GM21619 (cell line): ENCODE data around the gene FOSL1.

Source experiments
- ATAC-seq: cut with Tn5 transposase; IDR thresholded peaks from one replicate; pipeline ENCODE4 v1.9.1; 2021; ENCODE audit not compliant: unreplicated experiment

The FOSL1 gene

GRCh38 chr11:65900125-65900898 lies at the start of gene FOSL1:
TSS of gene FOSL1 (minus strand) at chr11:65900388. CDS start at chr11:65900339, 49 bp downstream.
- peak; percentile 75 for ATAC-seq

- no peak for ATAC-seq
Observed at GRCh38 chr11:65947603-65948125, 47.5 kb upstream of the FOSL1 start.

GRCh38 chr11:65947133-65947532 lies 46.9 kb upstream of the FOSL1 start:
- ATAC-seq = no peak

GRCh38 chr11:65946655-65947054 lies 46.5 kb upstream of the FOSL1 start:
- no peak for ATAC-seq

DNA sequence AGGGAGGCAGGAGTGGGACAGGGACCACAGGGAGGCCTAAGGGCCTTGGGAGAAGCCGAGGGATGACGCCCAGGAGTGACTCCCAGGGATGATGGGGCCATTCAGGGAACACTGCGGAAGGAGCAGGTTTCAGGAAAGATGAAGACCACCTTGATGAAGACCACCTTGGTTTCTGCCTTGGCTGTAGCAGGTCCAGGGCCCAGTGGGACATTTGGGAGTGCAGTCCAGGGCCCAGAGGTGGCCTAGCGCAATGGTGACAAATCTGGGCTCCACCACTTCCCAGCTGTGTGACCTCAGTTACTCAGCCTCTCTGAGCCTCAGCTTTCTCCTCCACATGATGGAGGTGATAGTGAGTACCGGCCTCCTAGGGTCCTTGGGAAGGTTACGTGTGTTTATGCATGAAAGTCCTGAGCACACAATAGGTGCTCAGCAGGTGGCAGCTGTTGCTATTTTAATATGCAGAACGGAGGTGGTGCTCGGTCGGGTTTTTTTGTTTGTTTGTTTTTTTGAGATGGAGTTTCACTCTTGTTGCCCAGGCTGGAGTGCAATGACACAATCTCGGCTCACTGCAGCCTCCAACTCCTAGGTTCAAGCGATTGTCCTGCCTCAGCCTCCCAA lies 45.9 kb upstream of the FOSL1 start:
- no peak for ATAC-seq

DNA sequence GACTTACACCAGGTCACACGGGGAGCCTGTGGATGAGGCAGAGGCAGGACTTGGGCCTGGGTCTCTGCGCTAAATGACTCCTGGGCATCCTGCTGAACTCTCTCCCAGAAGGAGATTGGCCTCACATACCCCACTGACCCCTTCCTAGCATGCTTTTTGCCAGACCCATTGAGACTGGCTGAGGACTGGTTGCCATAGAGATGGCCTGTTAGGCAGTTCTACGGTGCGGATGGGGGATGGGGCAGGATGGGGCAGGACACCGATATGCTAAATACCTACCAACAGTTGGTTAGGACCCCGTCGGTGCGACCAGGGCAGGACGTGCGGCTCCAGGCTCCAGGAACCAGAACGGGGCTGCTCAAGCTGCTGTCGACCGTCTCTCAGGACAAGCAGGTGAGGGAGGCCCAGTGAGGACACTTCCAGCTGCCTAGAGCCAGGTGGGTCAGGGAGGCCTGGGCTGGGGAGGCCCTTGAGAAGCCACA lies 45.3 kb upstream of the FOSL1 start, which contains the start of gene TSGA10IP:
Gene TSGA10IP, plus strand, starts transcription at position 51 of the 482 bp plus-strand sequence. Its CDS starts 196 bp downstream, at position 247.
- ATAC-seq = no peak

GRCh38 chr11:65944767-65945166 lies 44.6 kb upstream of the FOSL1 start:
- no peak for ATAC-seq

DNA sequence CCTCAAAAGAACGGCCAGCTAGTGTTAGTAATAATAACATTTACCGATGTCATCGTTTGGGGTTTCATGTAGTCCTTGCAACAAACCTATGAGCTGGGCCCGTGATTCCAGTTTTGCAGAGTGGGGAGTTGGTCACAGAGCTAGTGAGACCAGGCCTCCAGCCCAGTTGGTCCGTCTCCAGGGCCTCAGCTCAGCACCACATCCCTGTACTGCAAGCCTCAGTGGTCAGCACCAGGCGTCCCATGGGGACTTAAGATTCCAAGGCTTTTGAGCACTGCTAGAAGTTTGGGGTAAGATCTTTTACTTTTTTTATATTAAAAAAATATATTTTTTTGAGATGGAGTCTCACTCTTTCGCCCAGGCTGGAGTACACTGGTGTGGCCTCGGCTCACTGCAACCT lies 44.0 kb upstream of the FOSL1 start:
- ATAC-seq = no peak

GRCh38 chr11:65942531-65942930 lies 42.3 kb upstream of the FOSL1 start:
- no peak for ATAC-seq

DNA sequence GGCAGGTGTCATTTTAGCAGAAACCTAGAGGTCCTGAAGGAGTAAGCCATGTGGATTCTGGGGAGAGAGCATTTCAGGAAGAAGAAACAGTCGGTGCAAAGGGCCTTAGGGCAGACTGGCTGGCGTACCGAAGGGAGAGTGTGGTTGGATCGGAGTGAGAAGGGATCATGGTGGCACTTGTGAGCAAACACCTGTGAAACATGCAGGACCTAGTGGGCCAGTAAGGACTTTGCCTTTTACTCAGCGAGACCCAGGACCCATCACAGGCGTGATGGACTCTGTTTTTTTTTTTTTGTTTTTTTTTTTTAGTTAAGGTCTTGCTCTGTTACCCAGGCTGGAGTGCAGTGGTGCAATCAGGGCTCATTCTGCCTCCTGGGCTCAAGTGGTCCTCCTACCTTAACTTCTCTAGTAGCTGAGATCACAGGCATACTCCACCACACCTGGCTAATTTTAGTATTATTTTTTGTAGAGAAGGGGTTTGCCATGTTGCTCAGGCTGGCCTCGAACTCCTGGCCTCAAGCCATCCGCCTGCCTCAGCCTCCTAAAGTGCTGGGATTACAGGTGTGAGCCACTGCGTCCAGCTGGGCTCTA lies 41.6 kb upstream of the FOSL1 start:
- ATAC-seq = no peak

DNA sequence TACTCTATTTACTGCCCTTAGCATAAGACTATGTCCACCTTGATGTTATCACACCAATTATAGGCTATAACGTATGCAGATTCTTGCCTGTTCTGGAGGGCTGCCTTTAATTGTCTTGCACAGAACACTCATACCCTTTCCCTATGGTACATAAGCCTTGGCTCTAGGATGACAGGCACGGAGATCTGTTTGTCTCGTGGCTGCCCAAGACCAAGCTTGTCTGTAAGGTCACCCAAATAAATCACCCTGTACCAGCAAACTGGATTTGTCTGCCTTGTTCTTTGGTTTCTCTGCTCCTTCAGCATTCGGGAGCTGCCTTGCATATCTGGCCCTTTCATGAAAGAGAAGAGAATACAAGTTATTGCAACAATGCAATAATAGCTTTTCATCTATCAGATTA lies 37.6 kb upstream of the FOSL1 start:
- no peak for ATAC-seq

DNA sequence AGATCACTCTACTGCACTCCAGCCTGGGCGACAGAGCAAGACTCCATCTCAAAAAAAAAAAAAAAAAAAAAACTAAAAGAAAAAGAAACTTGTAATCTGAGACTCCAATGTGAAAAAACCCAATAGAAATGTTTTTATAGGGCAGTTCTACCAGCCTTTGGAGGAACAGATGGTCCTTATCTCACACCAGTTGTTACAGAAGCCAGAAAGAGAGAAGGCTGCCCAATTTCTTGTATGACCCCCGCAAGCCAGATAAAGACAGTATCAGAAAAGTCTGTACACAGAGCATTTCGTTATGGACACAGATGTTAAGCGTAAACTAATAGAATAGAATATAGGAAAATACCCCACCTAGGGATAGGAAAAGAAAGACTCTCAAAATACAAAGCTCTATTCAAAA lies 33.8 kb upstream of the FOSL1 start:
- no peak for ATAC-seq

GRCh38 chr11:65932558-65932919 lies 32.4 kb upstream of the FOSL1 start:
- ATAC-seq = no peak

GRCh38 chr11:65931773-65932557 lies 31.8 kb upstream of the FOSL1 start:
- ATAC-seq = no peak

DNA sequence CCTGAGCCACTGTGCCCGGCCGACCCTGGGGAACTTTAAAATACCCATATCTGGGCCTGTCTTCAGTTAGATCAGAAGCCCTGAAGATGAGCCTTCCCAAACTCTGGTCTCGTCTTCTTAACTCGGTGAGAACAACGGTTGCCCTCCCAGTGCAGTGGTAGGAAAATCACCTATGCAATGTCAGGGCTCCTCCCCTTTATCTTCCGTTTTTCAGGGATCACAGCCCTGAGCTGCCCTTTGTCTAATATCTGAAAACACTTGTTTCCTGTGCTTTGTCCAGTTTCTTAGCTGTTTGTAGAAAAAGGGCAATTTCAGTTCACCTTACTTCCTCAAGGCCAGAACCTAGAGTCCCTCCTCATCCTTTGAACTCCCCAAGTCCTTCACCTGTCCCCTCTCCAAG lies 28.5 kb upstream of the FOSL1 start:
- no peak for ATAC-seq

GRCh38 chr11:65927904-65928397 lies 27.8 kb upstream of the FOSL1 start:
- ATAC-seq = peak; percentile 58

DNA sequence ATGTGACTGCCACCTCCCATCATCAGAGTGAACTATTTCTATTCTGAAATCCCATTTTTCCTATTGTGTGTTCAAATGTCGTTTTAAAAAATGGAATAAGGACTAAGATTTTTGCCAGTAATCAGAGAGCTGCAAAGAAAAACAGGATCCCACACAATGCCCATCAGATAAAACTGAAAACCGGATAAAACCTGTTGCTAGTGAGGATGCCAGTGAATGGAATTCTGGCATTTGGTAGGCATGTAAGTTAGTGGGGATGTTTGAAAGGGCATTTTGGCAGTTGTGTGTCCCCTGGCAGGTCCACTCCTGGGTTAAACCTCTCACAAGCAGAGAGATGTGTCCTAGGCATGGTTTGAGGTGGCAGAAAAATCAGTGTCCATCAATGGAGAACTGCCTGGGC lies 25.2 kb upstream of the FOSL1 start:
- no peak for ATAC-seq

GRCh38 chr11:65922565-65922964 lies 22.4 kb upstream of the FOSL1 start:
- no peak for ATAC-seq

- no peak for ATAC-seq
Observed at GRCh38 chr11:65921876-65922275, 21.7 kb upstream of the FOSL1 start.

- no peak for ATAC-seq
Observed at GRCh38 chr11:65921033-65921555, 20.9 kb upstream of the FOSL1 start.

DNA sequence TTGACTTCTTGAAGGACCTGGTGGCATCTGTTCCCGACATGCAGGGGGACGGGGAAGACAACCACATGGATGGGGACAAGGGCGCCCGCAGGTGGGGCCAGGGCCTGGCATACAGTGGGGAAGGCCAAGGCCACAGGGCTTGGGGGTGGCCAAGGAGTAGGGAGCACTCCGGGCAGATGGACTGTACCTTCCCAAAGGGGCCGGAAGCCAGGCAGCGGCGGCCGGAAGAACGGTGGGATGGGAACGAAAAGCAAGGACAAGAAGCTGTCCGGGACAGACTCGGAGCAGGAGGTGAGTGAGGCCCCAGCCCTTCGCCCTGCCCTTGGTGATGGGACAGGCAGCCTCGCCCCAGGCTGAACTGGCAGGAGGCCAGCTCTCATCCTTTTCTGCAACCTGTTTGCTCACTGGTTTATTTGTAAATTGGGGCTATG lies 20.2 kb upstream of the FOSL1 start:
- ATAC-seq = no peak
